Peyer's patch (tissue), 4 donors: ENCODE measurements around the gene PAN3.

Experiments used
- POLR2A ChIP-seq, 2 donors: fragments of 450-650 bp; IDR thresholded peaks; one replicate each; pipeline ENCODE4 v1.5.1; 2017; ENCODE audit warnings: antibody characterized with exemption in 2 of 2, mild to moderate bottlenecking in 2 of 2, moderate library complexity in 2 of 2
- TF ChIP-seq, protein P1 (sequence below), 6 experiments: fragments of 450-650 bp in 4 of 6; fragments of 200-600 bp in 2 of 6; sonication (generic) in 1 of 6; IDR thresholded peaks; one replicate each; pipeline ENCODE4 v1.5.1; 2017 to 2019; ENCODE audit warnings: antibody characterized with exemption in 6 of 6, mild to moderate bottlenecking in 3 of 6, moderate library complexity in 1 of 6

DNA sequence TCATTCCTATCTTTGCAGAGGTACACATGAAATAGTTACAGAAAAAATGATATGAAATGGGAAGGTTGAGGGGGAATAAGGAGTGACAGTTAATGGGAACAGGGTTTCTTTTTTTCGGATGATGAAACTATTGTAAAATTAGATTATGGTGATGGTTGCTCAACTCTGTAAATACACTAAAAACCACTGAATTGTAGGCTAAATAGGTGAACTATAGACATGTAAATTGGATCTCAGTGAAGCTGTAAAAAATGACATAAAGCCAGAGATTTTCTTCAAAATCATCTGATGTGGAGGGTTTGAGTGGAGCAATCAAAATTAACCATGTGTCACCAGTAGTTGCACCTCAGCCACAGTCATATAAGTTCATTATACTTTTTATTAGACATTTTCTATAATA, 31.4 kb upstream of the PAN3 start:
- no peak for TF ChIP-seq POLR2A (IDR thresholded peaks at IDR 0.05)
- TF ChIP-seq, protein P1, sequence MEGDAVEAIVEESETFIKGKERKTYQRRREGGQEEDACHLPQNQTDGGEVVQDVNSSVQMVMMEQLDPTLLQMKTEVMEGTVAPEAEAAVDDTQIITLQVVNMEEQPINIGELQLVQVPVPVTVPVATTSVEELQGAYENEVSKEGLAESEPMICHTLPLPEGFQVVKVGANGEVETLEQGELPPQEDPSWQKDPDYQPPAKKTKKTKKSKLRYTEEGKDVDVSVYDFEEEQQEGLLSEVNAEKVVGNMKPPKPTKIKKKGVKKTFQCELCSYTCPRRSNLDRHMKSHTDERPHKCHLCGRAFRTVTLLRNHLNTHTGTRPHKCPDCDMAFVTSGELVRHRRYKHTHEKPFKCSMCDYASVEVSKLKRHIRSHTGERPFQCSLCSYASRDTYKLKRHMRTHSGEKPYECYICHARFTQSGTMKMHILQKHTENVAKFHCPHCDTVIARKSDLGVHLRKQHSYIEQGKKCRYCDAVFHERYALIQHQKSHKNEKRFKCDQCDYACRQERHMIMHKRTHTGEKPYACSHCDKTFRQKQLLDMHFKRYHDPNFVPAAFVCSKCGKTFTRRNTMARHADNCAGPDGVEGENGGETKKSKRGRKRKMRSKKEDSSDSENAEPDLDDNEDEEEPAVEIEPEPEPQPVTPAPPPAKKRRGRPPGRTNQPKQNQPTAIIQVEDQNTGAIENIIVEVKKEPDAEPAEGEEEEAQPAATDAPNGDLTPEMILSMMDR (IDR thresholded peaks at IDR 0.05) = no peak
